Right lobe of liver (tissue), 4 donors: ENCODE data around the gene LRRC8E.

Experiments
- POLR2A ChIP-seq: fragments of 450-650 bp; IDR thresholded peaks from one replicate; pipeline ENCODE4 v1.6.1; 2017; ENCODE audit warnings: antibody characterized with exemption, mild to moderate bottlenecking
- TF ChIP-seq, protein P1 (sequence below), 4 donors: fragments of 200-600 bp in 3 of 4; fragments of 450-650 bp in 1 of 4; IDR thresholded peaks; one replicate each; pipeline versions ENCODE4 v1.5.1 to v1.8.0; 2016 to 2022; ENCODE audit warnings: antibody characterized with exemption in 4 of 4, mild to moderate bottlenecking in 2 of 4
- donor health status: DM: no; HTN: no; CAD: no.
- donor health status: DM: no; HTN: no; CAD: no.
- donor health status: DM: no; HTN: yes; CAD: no.

DNA sequence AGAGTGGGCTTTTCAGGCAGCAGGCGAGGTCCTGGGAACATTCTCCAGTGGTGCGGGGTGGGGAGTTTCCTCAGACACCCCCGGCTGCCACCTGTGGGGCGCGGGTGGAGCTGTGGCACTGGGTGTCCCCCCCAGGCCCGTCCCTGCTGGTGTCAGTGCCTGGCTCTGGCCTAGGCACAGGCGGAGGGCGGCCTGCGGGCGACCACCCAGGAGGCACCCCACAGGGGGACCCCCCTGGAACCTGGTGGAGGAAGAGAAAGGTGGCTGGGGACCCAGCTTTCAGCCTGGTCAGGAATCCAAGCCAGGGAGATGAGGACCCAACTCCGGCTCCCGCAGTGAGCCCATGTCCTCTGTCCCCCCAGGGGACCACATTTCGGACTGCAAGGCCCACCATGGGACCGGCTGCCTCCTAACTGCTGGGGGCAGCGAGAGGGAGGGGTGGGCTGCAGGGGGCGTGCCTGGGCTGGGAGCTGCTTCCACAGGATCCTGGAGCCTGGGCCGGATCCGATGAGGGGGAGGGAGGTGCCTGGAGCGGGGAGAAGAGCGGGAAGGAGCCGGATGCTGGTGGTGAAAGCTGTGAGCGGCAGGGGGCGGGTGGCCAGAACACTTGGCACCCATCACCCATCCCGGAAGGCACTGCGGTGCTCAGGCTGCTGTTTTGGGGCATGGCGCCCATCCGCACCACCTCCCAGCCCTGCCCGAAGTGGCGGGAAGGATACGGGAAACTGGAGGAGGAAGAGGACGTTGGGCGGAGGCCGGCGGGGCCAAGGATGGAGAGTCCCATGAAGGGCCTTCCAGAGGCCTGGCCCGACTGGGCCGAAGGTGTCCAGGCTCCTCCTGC lies 43.1 kb downstream of the LRRC8E start:
- TF ChIP-seq, protein P1, sequence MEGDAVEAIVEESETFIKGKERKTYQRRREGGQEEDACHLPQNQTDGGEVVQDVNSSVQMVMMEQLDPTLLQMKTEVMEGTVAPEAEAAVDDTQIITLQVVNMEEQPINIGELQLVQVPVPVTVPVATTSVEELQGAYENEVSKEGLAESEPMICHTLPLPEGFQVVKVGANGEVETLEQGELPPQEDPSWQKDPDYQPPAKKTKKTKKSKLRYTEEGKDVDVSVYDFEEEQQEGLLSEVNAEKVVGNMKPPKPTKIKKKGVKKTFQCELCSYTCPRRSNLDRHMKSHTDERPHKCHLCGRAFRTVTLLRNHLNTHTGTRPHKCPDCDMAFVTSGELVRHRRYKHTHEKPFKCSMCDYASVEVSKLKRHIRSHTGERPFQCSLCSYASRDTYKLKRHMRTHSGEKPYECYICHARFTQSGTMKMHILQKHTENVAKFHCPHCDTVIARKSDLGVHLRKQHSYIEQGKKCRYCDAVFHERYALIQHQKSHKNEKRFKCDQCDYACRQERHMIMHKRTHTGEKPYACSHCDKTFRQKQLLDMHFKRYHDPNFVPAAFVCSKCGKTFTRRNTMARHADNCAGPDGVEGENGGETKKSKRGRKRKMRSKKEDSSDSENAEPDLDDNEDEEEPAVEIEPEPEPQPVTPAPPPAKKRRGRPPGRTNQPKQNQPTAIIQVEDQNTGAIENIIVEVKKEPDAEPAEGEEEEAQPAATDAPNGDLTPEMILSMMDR (IDR thresholded peaks at IDR 0.05): no peak
- no peak for TF ChIP-seq POLR2A
